Prostate gland (tissue), 2 donors: ENCODE results near the gene CRYM. TPM values are rescaled to one million over a fixed set of nuclear protein-coding genes. Genes with fewer than 3 reads are reported as not detected.

Experiments
- DNase-seq: peaks from one replicate; pipeline ENCODE4 v3.0.0-alpha.2; 2019; ENCODE audit warnings: low spot score
- H3K27ac ChIP-seq, 2 donors: fragments of 200-600 bp; sonication (generic); 2 replicates each; pipeline ENCODE4 v1.5.1; 2017 to 2019
- H3K27me3 ChIP-seq: fragments of 200-600 bp; sonication (generic); replicated peaks from 2 replicates; pipeline ENCODE4 v1.5.1; 2019; ENCODE audit not compliant: insufficient read depth
- H3K36me3 ChIP-seq, 2 donors: fragments of 200-600 bp; sonication (generic); 1 replicate in 1 of 2; 2 replicates in 1 of 2; pipeline versions ENCODE4 v1.5.1 to v1.8.1; 2017 to 2019
- H3K4me1 ChIP-seq: fragments of 200-600 bp; sonication (generic); replicated peaks from 2 replicates; pipeline ENCODE4 v1.5.1; 2019
- H3K4me3 ChIP-seq, 2 donors: fragments of 200-600 bp; sonication (generic); 2 replicates each; pipeline ENCODE4 v1.5.1; 2017 to 2019
- H3K9me3 ChIP-seq: fragments of 200-600 bp; sonication (generic); 2 replicates; pipeline ENCODE4 v1.5.1; 2017
- POLR2A ChIP-seq: fragments of 450-650 bp; IDR thresholded peaks from one replicate; pipeline ENCODE4 v1.6.1; 2016; ENCODE audit warnings: antibody characterized with exemption, mild to moderate bottlenecking
- POLR2AphosphoS5 ChIP-seq: sonication (generic); formaldehyde crosslinking; IDR thresholded peaks from one replicate; pipeline ENCODE4 v1.6.1; 2017; ENCODE audit warnings: antibody characterized with exemption
- WGBS: methylation state at CpG from one replicate; pipeline ENCODE4 v1.1.5; 2018; 5-methylcytosine and 5-hydroxymethylcytosine counted together
- intact Hi-C: fragments of 100-400 bp; cut with DNase I; formaldehyde crosslinking; loops from one replicate; pipeline ENCODE4 v1.14.2; 2022
- total RNA-seq, 2 donors: library from RNA; depleted of rRNA; stranded (reverse); fragments of >200 nt; gene quantifications; one replicate each; pipeline ENCODE4 v1.1.0, GENCODE V29; 2016
- TF ChIP-seq, protein P1 (sequence below), 4 experiments: fragments of 200-600 bp in 2 of 4; fragments of 450-650 bp in 2 of 4; sonication (generic) in 2 of 4; IDR thresholded peaks; 1 replicate in 3 of 4; 2 replicates in 1 of 4; pipeline ENCODE4 v1.5.1; 2016 to 2019; ENCODE audit warnings: antibody characterized with exemption in 4 of 4, mild to moderate bottlenecking in 2 of 4, moderate library complexity in 2 of 4

CRYM gene
- total RNA-seq, 2 donors from 2014 or later = 44.3 to 59.5 TPM

DNA sequence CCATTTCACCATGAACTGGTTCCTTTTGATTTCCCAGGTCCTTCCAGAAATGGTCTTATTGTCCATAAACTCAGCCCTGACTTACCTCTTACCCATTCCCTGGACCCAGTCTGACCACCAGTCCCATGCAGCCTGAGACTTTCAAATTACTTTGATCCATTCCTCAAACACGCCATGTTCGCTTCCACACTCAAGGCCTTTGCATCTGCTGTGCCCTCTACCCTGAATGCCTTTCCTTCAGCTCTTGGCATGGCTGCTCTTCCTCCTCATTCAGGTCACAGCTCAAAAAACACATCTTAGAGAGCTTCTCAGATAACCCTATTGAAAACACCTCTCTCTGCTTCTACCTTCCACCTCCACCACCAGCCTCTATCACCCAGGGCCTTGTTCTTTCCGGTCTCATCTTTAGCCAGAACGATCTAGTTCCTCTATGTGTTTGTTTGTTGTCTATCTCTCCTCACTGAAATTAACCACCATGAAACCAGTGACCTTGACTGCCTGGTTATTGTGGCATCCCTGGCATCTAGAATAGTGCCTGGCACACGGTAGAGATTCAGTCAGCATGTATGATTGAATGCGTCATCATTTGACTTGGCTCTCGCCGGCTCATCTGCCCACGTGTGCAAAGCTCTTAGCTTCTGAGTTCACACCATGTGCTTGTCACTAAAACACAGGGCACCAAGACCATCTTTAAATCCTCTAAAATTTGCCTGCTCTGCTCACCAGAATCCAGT lies 12.8 kb downstream of the CRYM start:
- DNase-seq = no peak
- TF ChIP-seq POLR2A (no peak), POLR2AphosphoS5 (no peak)
- TF ChIP-seq, protein P1, sequence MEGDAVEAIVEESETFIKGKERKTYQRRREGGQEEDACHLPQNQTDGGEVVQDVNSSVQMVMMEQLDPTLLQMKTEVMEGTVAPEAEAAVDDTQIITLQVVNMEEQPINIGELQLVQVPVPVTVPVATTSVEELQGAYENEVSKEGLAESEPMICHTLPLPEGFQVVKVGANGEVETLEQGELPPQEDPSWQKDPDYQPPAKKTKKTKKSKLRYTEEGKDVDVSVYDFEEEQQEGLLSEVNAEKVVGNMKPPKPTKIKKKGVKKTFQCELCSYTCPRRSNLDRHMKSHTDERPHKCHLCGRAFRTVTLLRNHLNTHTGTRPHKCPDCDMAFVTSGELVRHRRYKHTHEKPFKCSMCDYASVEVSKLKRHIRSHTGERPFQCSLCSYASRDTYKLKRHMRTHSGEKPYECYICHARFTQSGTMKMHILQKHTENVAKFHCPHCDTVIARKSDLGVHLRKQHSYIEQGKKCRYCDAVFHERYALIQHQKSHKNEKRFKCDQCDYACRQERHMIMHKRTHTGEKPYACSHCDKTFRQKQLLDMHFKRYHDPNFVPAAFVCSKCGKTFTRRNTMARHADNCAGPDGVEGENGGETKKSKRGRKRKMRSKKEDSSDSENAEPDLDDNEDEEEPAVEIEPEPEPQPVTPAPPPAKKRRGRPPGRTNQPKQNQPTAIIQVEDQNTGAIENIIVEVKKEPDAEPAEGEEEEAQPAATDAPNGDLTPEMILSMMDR (IDR thresholded peaks at IDR 0.05) = no peak
- no peaks in the 10 kb centered on the region for H3K36me3 ChIP-seq
- 85% methylated on average over 9 of the region's 9 CpGs for WGBS
- no peaks in the 10 kb centered on the region for H3K27me3 ChIP-seq
- intact Hi-C loops = no loop called here
- H3K4me1 ChIP-seq = peaks cover 7% of the 10 kb centered on the region
- no peaks in the 10 kb centered on the region for H3K9me3 ChIP-seq
- peak overlapping the region; percentile 80 to 81 for H3K27ac ChIP-seq
- H3K4me3 ChIP-seq = no peak overlapping the region

DNA sequence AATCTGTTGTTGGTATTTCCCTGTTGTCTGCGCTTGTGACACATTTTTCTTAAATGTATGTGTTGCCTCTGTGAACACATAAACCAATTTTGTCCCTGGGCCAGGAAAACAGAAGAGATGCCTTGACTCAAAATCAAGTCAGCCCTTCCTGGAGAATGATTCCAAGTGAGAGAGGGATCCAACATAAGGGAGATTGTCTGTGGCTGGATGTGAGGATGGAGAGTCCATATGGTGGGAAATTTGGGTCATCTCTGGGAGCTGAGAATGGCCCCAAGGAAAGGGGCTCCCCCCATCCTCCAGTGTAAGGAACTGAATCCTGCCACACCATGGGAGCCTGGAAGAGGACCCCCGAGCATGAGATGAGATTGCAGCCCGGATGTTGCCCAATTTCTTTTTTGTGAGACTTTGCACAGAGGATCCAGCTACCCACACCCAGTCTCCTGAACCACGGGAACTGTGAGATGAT lies 13.5 kb downstream of the CRYM start:
- Histone ChIP-seq H3K27ac (peak overlapping the region; percentile 80 to 81), H3K36me3 (no peaks in the 10 kb centered on the region), H3K4me1 (peaks cover 7% of the 10 kb centered on the region), H3K4me3 (no peak overlapping the region), H3K27me3 (no peaks in the 10 kb centered on the region), H3K9me3 (no peaks in the 10 kb centered on the region)
- intact Hi-C loops = no loop called here
- WGBS = 58% methylated on average over 4 of the region's 4 CpGs
- peak; percentile 33 for DNase-seq
- TF ChIP-seq, protein P1 (IDR thresholded peaks at IDR 0.05) = no peak
- TF ChIP-seq POLR2A = no peak
- no peak for TF ChIP-seq POLR2AphosphoS5

DNA sequence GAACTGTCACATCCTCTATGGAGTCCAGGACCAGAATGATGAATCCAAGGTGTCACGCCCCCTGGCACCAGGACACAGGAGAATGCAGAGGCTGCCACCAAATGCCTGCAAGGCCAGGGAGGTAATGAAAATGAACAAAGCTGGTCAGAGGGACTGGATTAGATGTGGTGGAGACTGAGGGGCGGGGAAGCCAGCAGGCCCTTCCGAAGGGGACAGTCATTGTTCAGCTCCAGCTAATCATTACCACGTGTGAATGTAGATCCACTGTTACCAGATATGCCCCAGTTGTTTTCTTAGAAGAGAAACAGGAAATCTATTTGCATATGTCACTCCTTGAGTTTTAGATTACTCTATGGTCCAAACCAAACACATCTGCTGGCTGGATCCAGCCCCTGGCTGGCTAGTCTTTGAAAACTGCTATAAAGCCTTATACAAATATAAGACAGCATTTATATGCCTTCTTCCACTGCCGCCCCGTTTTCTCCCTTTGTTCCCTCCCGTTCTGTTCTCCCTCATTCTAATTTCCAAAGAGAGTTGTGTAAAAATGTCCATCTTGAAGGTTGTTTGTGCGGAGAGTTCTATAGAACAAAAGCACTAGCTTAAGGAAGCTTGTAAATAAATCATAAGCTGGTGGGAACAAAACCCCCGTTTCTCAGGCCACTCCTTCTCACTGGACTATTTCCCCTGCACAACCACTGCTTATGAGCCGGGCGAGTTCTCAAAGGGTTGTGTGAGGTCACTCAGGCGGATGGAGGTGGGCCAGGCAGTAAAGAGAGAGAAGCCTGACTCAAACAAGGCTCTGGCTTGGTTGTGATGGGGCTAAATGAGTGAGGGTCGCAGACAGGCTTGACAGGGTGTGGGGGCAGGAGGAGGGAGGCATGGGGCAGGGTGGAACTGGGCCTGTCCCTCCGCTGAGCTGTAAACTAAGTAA lies 14.2 kb downstream of the CRYM start:
- intact Hi-C loops = no loop called here
- Histone ChIP-seq H3K36me3 (no peaks in the 10 kb centered on the region), H3K9me3 (no peaks in the 10 kb centered on the region), H3K27me3 (no peaks in the 10 kb centered on the region), H3K27ac (peak overlapping the region; percentile 80 to 81), H3K4me1 (peaks cover 7% of the 10 kb centered on the region), H3K4me3 (no peak overlapping the region)
- DNase-seq = peak; percentile 75
- WGBS = 19% methylated on average over 14 of the region's 14 CpGs
- TF ChIP-seq, protein P1 (IDR thresholded peaks at IDR 0.05) = no peak
- TF ChIP-seq POLR2AphosphoS5 (peak; percentile 78), POLR2A (no peak)

DNA sequence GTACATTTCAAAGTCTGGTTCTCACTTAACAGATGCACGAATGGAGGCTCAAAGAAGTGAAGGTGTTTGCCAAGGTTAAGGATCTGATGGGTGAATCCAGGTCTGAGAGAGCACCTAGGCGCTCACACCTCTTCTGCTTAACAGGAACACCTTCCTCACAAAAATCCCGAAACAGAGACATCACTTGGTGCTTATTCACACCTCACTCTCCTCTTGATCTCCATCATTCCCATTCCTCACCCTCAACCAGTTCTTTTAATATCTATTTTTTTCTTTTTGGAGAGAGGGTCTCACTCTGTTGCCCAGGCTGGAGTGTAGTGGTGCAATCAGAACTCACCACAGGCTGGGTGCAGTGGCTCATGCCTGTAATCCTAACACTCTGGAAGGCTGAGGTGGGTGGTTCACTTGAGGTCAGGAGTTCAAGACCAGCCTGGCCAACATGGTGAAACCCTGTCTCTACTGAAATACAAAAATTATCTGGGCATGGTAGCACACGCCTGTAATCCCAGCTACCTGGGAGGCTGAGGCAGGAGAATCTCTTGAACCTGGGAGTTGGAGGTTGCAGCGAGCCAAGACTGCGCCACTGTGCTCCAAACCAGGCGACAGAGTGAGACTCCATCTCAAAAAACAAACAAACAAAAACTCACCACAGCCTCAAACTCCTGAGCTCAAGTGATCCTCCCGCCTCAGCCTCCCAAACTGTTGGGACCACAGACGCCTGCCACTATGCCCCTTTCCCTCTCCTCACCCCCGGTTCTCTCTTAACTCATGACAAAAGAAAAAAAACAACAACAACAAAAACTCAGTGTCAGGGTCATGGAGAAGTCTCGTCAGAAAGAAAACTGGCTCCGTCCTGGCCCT lies 15.1 kb downstream of the CRYM start:
- no peak for DNase-seq
- H3K27me3 ChIP-seq = no peaks in the 10 kb centered on the region
- H3K4me1 ChIP-seq = peaks cover 7% of the 10 kb centered on the region
- no peaks in the 10 kb centered on the region for H3K9me3 ChIP-seq
- peak overlapping the region; percentile 80 to 81 for H3K27ac ChIP-seq
- intact Hi-C loops = no loop called here
- no peak overlapping the region for H3K4me3 ChIP-seq
- WGBS = 66% methylated on average over 12 of the region's 12 CpGs
- TF ChIP-seq POLR2A (no peak), POLR2AphosphoS5 (no peak)
- TF ChIP-seq, protein P1 (IDR thresholded peaks at IDR 0.05) = no peak
- H3K36me3 ChIP-seq = no peaks in the 10 kb centered on the region
